ENCODE data around the gene PRKG1. TPM values are rescaled to one million over a fixed set of nuclear protein-coding genes. Genes with fewer than 3 reads are reported as not detected.

The PRKG1 gene
- total RNA-seq, 2 donors from 2014 or later = 17.8 to 31.1 TPM

GRCh38 chr10:52319926-52320325, 1245.6 kb downstream of the PRKG1 start:
- no peak for DNase-seq (ENCODE audit: low spot score)
- Histone ChIP-seq H3K4me1 (no peaks in the 10 kb centered on the region), H3K36me3 (no peaks in the 10 kb centered on the region), H3K27ac (no peak overlapping the region), H3K9me3 (no peaks in the 10 kb centered on the region), H3K27me3 (no peaks in the 10 kb centered on the region), H3K4me3 (no peak overlapping the region)
- TF ChIP-seq, protein P1, sequence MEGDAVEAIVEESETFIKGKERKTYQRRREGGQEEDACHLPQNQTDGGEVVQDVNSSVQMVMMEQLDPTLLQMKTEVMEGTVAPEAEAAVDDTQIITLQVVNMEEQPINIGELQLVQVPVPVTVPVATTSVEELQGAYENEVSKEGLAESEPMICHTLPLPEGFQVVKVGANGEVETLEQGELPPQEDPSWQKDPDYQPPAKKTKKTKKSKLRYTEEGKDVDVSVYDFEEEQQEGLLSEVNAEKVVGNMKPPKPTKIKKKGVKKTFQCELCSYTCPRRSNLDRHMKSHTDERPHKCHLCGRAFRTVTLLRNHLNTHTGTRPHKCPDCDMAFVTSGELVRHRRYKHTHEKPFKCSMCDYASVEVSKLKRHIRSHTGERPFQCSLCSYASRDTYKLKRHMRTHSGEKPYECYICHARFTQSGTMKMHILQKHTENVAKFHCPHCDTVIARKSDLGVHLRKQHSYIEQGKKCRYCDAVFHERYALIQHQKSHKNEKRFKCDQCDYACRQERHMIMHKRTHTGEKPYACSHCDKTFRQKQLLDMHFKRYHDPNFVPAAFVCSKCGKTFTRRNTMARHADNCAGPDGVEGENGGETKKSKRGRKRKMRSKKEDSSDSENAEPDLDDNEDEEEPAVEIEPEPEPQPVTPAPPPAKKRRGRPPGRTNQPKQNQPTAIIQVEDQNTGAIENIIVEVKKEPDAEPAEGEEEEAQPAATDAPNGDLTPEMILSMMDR (IDR thresholded peaks at IDR 0.05) = no peak

DNA sequence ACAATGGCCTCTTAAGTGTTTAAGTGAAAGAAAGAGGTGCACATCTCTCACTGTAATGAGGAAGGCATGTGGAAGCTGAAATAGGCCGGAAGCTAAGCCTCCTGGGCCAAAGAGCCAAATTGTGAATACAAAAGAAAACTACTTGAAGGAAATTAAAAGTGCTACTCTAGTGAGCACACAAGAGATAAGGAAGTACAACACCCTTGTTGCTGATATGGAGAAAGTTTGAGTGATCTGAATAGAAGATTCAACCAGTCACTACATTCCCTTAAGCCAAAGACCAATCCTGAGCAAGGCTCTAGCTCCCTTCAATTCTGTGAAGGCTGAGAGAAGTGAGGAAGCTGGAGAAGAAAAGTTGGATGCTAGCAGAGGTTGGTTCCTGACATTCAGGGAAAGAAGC, 1248.0 kb downstream of the PRKG1 start:
- no peak for DNase-seq (ENCODE audit: low spot score)
- no peak overlapping the region for H3K4me3 ChIP-seq
- H3K27ac ChIP-seq = no peak overlapping the region
- H3K36me3 ChIP-seq = no peaks in the 10 kb centered on the region
- no peaks in the 10 kb centered on the region for H3K9me3 ChIP-seq
- no peaks in the 10 kb centered on the region for H3K27me3 ChIP-seq
- no peaks in the 10 kb centered on the region for H3K4me1 ChIP-seq
- TF ChIP-seq, protein P1 (IDR thresholded peaks at IDR 0.05) = no peak

DNA sequence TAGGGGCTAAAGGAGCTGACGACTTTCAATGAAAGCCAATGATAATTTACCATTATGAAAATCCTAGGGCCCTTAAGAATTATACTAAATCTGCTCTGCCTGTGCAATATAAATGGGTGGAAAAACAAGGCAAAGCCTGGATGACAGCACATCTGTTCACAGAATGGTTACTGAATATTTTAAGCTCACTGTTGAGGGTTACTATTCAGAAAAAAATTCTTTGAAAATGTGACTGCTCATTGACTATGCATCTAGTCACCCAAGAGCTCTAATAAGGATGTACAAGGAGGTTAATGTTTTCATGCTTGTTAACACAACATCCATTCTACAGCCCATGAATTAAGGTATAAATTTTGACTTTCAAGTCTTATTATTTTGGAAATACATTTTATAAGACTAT, 1248.6 kb downstream of the PRKG1 start:
- DNase-seq (ENCODE audit: low spot score) = no peak
- Histone ChIP-seq H3K27ac (no peak overlapping the region), H3K27me3 (no peaks in the 10 kb centered on the region), H3K9me3 (no peaks in the 10 kb centered on the region), H3K4me3 (no peak overlapping the region), H3K4me1 (no peaks in the 10 kb centered on the region), H3K36me3 (no peaks in the 10 kb centered on the region)
- TF ChIP-seq, protein P1 (IDR thresholded peaks at IDR 0.05) = no peak

DNA sequence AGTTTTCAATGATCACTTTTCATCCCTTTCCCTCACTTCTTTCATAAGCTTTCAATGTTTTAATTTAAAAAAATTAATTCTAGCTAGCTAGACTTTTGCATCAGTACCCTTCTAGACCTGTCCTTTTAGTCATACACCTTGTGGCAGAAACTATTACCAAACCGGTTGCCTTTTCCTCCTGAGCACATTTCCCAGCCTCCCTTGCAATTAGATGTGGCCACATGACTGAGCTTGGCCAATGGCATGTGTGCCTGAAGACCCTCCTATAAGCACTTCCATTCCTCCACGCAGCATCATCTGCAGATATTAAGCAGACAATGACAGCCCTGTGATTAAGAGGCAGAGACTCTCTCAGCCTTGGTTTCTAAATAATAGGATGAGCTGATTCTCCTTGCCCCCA, 1252.1 kb downstream of the PRKG1 start:
- TF ChIP-seq, protein P1 (IDR thresholded peaks at IDR 0.05) = no peak
- H3K27ac ChIP-seq = no peak overlapping the region
- no peaks in the 10 kb centered on the region for H3K36me3 ChIP-seq
- H3K27me3 ChIP-seq = no peaks in the 10 kb centered on the region
- no peak overlapping the region for H3K4me3 ChIP-seq
- H3K9me3 ChIP-seq = no peaks in the 10 kb centered on the region
- no peaks in the 10 kb centered on the region for H3K4me1 ChIP-seq
- no peak for DNase-seq (ENCODE audit: low spot score)

GRCh38 chr10:52331638-52332364, 1257.5 kb downstream of the PRKG1 start:
- Histone ChIP-seq H3K27ac (no peak overlapping the region), H3K36me3 (no peaks in the 10 kb centered on the region), H3K4me1 (no peaks in the 10 kb centered on the region), H3K4me3 (no peak overlapping the region), H3K27me3 (no peaks in the 10 kb centered on the region), H3K9me3 (no peaks in the 10 kb centered on the region)
- no peak for DNase-seq (ENCODE audit: low spot score)
- TF ChIP-seq, protein P1 (IDR thresholded peaks at IDR 0.05) = no peak

DNA sequence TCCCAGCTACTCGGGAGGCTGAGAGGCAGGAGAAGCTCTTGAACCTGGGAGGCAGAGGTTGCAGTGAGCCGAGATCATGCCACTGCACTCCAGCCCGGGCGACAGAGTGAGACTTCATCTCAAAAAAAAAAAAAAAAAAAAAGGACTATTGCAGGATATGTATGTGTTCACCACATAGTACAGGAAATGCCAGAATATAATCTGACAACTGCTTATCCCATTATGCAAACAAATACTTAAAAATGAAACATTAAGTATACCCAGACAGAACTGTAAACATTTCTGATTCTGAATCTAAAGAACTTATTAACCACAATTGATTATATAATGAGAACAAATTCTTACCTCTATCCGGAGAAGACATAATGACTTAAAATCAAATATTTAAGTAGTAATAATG, 1258.5 kb downstream of the PRKG1 start:
- Histone ChIP-seq H3K27me3 (no peaks in the 10 kb centered on the region), H3K9me3 (no peaks in the 10 kb centered on the region), H3K36me3 (no peaks in the 10 kb centered on the region), H3K4me3 (no peak overlapping the region), H3K4me1 (no peaks in the 10 kb centered on the region), H3K27ac (no peak overlapping the region)
- TF ChIP-seq, protein P1 (IDR thresholded peaks at IDR 0.05) = no peak
- DNase-seq (ENCODE audit: low spot score) = no peak

Measured in right atrium auricular region (tissue), 2 donors.